T-helper 22 cell (primary cell): ENCODE data around the gene VWF.

Experiments
- DNase-seq: peaks from one replicate; pipeline ENCODE4 v3.0.0-alpha.2; 2020; ENCODE audit warnings: low read depth

VWF gene

DNA sequence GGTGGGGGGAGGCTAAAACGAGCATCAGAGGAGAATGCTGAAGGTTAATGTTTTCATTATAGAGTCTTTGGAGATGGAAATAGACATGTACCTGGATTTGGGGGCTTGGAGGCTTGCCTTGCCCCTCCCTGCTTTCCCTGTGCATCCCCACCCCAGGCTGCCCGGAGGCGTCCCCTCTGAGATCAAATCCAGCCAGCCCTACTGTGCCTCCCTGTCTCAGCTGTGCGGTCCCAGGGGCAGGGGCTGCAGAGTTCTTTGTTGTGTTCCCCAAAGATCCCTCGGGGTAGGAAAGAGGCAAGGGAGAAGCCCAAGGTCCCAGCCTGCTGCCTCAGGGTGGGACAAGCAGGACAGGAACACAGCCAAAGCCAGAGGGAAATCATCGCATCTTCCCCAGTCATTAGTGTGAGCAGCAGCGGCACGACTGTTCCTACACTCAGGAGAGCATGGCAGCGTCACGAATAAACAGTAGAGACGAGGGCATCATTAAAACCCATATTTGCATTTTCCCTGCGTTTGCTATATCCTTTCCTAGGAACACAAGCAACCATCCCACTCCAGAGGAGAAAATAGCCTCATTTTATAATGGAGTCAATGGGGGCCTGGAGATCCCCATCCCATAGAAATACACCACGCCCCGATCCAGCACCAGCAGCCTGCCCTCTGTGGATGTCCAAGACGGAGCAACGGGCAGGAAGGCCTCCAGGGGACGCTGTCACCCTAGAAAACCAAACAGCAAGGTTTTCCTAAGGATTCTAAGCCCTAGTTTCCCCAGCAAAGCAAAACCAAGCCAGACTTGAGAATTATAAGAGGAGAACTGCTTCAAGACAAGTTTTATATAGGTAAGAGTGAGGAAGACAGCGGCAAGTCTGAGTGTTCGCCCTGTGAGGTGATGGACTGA lies 211.8 kb downstream of the VWF start:
- DNase-seq: no peak

DNA sequence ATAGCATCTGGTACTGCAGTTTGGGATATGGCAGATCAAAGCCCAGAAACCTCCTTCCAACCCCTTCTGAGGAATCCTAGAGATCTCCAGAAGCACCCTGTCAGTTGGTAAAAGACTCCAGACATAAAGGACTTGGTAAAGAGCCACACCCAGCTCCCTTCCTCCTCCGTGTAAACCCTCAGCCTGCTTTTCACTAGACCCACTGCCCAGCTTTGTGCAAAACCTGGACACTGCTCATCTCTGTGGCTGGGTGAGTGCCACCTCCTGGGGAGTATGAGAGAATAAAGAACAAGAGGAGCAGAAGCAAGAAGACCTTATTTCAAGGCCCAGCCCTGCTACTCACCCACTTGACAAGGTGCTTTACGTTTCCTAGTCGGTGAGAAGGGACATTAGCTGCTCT lies 212.5 kb downstream of the VWF start:
- DNase-seq: no peak

DNA sequence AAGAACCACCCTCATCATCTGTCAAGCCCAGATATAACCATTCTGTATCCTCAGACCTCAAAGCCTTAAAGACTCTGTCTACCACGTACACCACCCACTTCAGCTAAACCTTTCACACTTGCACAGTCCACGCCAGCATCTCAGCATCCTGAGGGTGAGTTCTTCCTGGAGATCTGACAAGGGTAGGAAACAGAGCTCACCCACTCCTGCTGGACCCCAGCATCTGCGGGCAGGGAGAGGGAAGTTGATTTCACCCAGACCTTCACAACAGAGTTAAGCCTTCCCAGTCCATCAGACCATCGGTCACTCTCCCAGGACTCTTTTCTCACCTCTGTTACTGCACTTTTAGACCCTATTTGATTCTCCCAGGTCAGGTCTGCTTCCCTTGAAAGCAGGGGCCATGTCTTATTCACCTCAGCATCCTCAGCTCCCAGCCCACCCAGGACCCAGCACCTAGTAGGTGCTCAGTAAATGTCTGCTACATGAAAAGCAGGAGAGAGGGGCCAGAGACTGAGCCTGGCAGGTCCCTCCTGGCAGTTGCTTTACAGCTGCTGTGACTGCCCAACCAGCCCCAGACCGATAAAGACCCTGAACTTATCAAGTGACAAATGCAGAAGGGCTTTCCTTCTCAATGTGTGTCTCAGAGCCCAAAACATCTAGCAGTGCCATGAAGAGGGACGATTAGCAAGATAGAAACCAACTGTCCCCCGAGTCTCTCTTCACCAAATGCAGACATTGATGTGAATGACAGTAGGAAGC lies 213.5 kb downstream of the VWF start:
- DNase-seq: no peak

DNA sequence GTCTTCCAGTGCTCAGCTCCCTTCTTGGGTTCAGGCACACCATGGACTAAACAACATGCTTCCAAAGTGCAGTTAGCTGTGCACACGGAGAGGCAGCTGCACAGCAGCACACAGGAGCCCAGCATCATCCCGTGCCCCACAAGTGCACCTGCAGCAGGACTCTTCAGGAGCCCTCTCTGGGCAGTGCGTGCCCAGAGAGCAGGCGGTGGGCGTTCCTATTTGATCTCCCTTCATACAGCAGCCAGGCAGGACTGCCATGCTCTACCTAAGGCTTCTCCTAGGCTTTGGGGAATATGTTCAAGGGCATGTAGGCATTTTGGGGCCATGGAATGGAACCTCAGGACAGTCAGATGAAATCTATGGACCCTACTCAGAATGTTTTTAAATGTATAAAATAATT lies 214.9 kb downstream of the VWF start:
- no peak for DNase-seq

DNA sequence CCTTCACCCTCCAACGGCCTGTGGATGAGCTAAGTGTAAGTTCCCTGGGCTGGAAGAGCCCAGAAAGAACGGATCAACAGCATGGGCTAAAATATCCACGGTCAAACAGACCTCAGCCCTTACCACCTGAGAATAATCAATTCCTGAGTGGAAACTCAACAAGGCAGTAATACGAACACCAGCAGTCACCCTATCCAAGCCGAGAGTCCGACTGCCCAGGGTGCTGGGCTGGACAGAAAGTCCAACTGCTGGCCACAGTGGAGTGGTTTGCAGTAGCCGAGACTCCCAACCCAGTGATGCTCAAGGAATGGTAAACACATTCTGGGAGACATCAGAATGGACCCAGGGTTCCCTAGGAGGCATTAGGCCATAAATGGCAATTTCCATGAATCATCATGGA lies 216.2 kb downstream of the VWF start:
- no peak for DNase-seq

DNA sequence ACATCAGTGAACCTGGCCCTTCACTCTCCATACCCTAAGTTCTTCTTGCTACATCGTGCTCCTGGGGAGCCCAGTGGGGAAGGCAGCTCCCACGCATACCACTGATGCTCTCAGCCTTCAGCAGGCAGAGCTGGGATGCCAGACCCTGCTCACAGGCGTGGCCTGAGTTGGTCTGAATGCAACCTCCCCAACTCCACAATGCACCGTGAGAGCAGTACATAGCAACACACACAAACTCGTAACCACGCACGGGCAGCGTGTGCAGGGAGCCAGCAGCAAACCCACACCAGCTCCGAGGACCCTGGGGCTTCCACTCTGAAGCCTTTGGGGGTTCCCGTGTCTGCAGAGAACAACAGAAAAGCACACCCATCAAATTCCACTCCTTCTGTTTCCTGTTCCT lies 216.7 kb downstream of the VWF start:
- no peak for DNase-seq

DNA sequence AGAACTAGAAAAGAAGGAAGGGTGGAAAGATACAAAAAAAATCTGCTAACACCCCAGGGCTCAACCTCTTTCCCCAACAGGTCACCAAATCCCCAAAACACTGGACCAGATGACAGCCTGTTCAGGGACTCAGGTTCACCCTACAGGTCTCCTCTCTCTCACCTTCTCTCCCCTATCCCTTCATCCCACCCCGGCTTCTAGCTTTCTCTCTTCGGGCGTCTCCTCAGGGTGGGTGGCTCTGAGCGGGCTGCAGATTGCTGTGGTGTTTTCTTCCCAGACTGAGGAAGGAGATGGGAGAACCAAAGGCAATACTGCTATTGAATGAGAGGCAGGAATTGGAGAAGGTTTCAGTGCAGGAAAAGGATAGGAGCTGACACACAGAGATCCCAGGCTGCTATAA lies 218.7 kb downstream of the VWF start:
- DNase-seq: no peak

DNA sequence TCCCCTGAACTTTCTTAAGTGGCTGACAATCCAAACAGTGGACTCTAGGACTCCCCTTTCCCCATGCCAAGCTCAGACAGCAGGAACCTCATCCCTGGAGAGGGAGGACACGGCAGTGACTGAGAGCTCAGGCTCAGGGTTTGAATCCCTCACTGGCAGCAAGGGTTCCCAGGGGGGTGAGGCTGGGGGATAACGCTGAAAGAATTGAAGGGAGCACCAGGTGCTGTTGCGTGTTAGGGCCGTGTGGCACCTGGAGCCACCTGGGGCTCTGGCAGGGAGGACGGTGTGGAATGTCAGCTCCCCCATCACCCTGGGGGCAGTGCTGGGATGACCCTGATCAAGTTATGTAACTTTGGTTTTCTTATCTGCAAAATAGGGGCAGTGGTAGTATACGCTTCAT lies 219.5 kb downstream of the VWF start:
- DNase-seq: no peak

DNA sequence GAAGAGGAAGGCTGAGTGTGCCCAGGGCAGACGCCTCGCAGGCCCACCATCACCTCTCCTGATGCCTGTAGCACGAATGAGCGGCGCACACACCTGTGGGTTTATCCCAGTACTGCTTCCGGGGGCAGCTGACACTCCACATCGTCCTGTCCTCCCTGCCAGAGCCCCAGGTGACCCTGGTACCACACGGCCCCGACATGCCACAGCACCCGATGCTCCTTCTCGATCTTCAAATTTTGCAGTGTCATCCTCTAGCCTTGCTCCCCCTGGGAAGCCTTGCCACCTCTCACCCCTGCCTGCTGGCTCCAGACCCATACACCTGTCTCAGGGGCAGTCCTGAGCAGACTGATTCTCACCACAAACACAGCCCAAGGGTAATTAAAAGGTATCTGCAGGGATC lies 220.0 kb downstream of the VWF start:
- DNase-seq: no peak

DNA sequence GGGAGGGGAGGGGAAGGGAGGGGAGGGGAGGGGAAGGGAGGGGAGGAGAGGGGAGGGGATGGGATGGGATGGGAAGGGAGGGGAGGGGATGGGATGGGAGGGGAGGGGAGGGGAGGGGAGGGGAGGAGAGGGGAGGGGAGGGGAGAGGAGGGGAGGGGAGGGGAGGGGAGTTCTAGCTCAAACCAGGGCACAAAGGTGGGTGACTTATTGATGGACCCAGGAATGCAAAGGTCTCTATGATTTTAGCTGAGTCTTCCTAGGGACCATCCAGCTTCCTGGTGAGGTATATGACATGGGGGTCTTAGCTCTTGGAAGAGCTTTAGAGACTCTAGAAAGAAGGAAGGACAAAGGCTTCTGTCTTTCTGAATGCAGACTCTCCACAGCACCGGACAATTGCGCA lies 221.7 kb downstream of the VWF start:
- no peak for DNase-seq

DNA sequence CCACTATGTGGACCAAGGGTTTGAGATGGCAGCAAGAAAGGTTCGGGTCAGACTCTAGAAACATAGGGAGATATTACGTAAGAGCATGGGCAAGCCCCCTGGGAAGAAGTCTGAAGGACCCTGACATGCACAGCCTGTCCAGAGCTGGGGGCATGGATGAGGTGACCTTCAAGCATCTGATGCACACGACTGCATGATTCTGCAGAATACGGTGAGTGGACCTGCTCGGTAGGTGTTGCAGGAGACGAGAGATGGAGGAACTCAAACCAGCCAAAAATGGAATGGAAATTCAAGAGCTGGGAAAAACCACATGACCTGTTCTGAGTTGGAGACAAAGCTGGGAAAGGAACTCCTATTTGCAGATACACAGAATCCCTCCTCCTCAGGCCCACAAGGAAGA lies 223.1 kb downstream of the VWF start:
- no peak for DNase-seq

DNA sequence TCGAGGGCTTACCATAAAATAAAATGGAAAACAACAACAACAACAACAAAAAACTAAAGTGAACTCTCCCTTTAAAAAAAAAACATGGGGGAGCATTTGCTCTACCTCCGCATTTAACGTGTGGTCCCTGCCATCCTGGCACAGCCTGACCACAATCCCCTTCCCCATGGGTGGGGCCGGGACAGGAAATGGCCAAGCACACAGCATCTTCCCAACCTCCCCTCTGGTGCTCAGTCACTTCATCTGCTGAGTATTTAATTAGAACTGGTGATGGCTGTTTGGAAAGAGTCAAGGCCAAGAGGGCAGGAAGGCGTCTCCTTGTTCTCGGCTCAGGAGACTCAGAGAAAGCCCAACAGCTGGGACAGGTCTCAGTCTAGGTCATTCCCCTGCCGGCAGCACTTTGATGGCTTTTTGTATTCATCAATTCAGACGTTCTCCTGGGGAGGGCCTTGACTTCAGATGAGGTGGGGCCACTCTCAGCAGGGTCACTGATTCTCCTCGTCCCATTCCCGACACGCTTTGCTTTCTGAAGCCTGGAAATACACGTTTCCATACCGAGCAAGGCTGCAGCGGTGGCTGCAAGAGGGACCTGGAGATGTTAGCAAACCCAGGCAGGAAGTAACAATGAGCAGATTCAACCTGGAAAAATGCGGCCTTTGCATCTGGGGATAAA lies 223.8 kb downstream of the VWF start:
- DNase-seq: no peak

DNA sequence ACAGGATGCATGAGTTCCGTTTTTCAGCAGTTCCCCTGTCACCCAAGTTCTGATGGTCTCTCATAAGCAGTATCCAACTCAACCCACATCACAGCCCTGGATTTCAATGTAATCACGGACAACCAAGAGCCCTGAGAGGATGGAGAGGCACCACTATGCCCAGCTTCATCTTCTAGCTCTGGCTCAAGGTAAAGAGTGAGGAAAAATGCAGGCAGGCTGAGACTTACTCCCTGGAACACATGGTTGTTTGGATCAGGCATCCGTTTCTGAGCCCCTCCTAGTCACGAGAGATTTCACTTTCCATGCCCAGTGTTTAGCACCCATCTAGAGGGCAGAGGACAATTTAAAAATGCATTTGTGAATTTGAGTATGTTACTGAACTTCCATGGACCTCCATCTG lies 224.4 kb downstream of the VWF start:
- no peak for DNase-seq

DNA sequence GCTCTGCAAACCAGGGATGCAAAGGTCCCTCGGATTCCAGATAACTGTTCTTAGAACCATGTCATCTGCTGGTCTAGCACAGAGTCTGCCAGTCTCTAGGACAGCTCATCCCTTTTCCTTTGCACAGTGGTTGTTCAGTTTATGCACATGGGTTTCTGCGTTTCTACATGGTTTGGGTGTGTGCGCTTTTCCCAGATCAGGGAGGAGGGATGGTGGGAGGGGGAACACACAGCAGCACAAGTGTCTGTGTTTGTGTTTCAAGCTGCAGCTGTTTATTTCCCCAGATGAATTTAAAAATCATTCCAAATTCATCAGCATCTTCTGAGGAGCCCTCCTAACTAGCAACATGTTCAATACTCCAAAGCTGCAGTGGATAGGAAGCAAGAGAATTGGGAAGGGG lies 224.8 kb downstream of the VWF start:
- DNase-seq: no peak

DNA sequence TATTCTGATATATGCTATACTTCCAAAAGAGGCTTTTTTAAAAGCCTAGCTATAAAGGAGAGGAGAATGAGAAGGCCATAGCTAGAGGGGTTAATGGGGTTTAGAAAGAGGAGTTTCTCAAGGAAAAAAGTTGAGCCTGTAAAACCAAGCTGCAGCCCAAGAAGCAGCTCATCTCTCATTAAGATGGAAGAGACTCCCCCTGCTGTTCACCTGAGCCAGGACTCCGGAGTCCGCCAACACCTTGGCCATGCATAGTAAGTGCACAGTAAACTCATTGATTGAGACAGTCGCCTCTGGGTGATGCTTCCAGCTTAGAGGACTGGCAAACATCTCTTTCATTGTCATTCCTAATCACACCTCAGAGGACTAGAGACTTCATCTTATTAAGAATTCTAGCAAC lies 225.6 kb downstream of the VWF start:
- DNase-seq: no peak
